Prostate gland (tissue), 2 donors: Measurements from ENCODE around the gene IGFL3.

Experiments
- POLR2AphosphoS5 ChIP-seq: sonication (generic); formaldehyde crosslinking; IDR thresholded peaks from one replicate; pipeline ENCODE4 v1.6.1; 2017; ENCODE audit warnings: antibody characterized with exemption
- TF ChIP-seq, protein P1 (sequence below), 4 experiments: fragments of 200-600 bp in 2 of 4; fragments of 450-650 bp in 2 of 4; sonication (generic) in 2 of 4; IDR thresholded peaks; 1 replicate in 3 of 4; 2 replicates in 1 of 4; pipeline ENCODE4 v1.5.1; 2016 to 2019; ENCODE audit warnings: antibody characterized with exemption in 4 of 4, mild to moderate bottlenecking in 2 of 4, moderate library complexity in 2 of 4

DNA sequence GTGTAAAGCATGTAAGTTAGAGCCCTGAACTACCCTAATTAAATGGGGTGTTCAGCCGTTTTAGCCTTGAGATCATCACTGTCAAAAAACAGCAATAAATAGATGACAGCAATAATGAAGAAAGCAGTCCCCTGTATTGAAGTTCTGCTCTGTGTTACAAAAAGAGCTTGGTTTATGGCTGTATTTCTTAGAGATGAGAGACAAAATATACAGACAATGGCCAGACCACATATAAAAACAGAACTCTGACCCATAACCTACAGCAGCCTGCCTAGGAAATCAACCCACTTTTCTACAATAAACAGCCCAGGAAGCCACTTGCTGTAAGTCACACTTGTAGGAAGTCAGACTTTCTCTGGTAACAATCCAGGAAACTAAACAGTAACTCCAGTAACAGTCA lies 10.8 kb downstream of the IGFL3 start:
- TF ChIP-seq, protein P1, sequence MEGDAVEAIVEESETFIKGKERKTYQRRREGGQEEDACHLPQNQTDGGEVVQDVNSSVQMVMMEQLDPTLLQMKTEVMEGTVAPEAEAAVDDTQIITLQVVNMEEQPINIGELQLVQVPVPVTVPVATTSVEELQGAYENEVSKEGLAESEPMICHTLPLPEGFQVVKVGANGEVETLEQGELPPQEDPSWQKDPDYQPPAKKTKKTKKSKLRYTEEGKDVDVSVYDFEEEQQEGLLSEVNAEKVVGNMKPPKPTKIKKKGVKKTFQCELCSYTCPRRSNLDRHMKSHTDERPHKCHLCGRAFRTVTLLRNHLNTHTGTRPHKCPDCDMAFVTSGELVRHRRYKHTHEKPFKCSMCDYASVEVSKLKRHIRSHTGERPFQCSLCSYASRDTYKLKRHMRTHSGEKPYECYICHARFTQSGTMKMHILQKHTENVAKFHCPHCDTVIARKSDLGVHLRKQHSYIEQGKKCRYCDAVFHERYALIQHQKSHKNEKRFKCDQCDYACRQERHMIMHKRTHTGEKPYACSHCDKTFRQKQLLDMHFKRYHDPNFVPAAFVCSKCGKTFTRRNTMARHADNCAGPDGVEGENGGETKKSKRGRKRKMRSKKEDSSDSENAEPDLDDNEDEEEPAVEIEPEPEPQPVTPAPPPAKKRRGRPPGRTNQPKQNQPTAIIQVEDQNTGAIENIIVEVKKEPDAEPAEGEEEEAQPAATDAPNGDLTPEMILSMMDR (IDR thresholded peaks at IDR 0.05): no peak
- no peak for TF ChIP-seq POLR2AphosphoS5
